Activated naive CD4-positive, alpha-beta T cell treated with anti-CD3 and anti-CD28 coated beads, Interleukin-2, amount 10 ng/mL, durations not matched to agents 5 hours and 36 hours (primary cell): ENCODE measurements around the gene ASB1. TPM values are rescaled to one million over a fixed set of nuclear protein-coding genes. Genes with fewer than 3 reads are reported as not detected.

ENCODE experiments used
- total RNA-seq, 2 experiments: library from RNA; stranded (reverse); gene quantifications; one replicate each; pipeline ENCODE4 v1.2.3, GENCODE V29; 2021

ASB1 gene, protein sequence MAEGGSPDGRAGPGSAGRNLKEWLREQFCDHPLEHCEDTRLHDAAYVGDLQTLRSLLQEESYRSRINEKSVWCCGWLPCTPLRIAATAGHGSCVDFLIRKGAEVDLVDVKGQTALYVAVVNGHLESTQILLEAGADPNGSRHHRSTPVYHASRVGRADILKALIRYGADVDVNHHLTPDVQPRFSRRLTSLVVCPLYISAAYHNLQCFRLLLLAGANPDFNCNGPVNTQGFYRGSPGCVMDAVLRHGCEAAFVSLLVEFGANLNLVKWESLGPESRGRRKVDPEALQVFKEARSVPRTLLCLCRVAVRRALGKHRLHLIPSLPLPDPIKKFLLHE
- total RNA-seq: 10 to 100 TPM; 30.3 to 31.7 TPM

GRCh38 chr2:238426568-238427434 lies at the start of gene ASB1:
TSS of gene ASB1 (plus strand) at chr2:238426927. CDS start at chr2:238427071, 144 bp downstream.

Other genes starting within 250 kb of the ASB1 start
- 10 to 100 TPM; 55.5 to 57.0 TPM for gene ILKAP, start 223.2 kb upstream of the ASB1 start, total RNA-seq
- gene HES6, start 186.9 kb upstream of the ASB1 start, total RNA-seq: 1 to 10 TPM; 5.7 to 6.8 TPM
- gene PER2, start 138.3 kb upstream of the ASB1 start, total RNA-seq: 10 to 100 TPM; 14.1 TPM
- 1 to 10 TPM; 8.4 to 9.5 TPM for gene TRAF3IP1, start 106.4 kb upstream of the ASB1 start, total RNA-seq